GM12865 (cell line): Measurements from ENCODE around the gene TWNK.

Experiments used
- DNase-seq: peaks from one replicate; pipeline ENCODE4 v3.0.0; 2010; ENCODE audit warnings: low read depth
- H3K4me3 ChIP-seq: 2 replicates; pipeline ENCODE4 v1.5.1; 2011; ENCODE audit warnings: mild to moderate bottlenecking, low read depth, low read length, control low read depth
- CTCF ChIP-seq: IDR thresholded peaks from 2 replicates; pipeline ENCODE4 v1.5.1; 2011; ENCODE audit warnings: low read length, control low read depth, low read depth, inconsistent platforms; ENCODE audit not compliant: insufficient read depth; ENCODE audit errors: missing control alignments

TWNK gene

GRCh38 chr10:101016814-101017213, 29.5 kb downstream of the TWNK start:
- DNase-seq = no peak
- H3K4me3 ChIP-seq = no peak overlapping the region

GRCh38 chr10:101018118-101018599, 30.8 kb downstream of the TWNK start:
- H3K4me3 ChIP-seq = no peak overlapping the region
- TF ChIP-seq CTCF = no peak
- DNase-seq = no peak

More at GRCh38 chr10:101016814-101017213, 29.5 kb downstream of the TWNK start:
- TF ChIP-seq CTCF = no peak

- peak; percentile 67 for DNase-seq
- TF ChIP-seq CTCF = peak; percentile 75
- no peak overlapping the region for H3K4me3 ChIP-seq
Measured at GRCh38 chr10:101018600-101019439, 31.5 kb downstream of the TWNK start.

GRCh38 chr10:101019440-101019703, 32.0 kb downstream of the TWNK start:
- TF ChIP-seq CTCF = no peak
- H3K4me3 ChIP-seq = no peak overlapping the region
- no peak for DNase-seq

GRCh38 chr10:101020427-101021075, 33.2 kb downstream of the TWNK start:
- no peak for TF ChIP-seq CTCF
- DNase-seq = no peak
- no peak overlapping the region for H3K4me3 ChIP-seq

GRCh38 chr10:101021239-101021638, 33.9 kb downstream of the TWNK start:
- no peak for TF ChIP-seq CTCF
- H3K4me3 ChIP-seq = no peak overlapping the region

More at GRCh38 chr10:101021239-101021638, 33.9 kb downstream of the TWNK start:
- no peak for DNase-seq
